Measurements from ENCODE around the gene LMBR1.
"Not testable (repeated sequence)": the region's sequence is repeated elsewhere in the genome, so short reads cannot be mapped to it uniquely, and the experiment has no call there.

The LMBR1 gene

DNA sequence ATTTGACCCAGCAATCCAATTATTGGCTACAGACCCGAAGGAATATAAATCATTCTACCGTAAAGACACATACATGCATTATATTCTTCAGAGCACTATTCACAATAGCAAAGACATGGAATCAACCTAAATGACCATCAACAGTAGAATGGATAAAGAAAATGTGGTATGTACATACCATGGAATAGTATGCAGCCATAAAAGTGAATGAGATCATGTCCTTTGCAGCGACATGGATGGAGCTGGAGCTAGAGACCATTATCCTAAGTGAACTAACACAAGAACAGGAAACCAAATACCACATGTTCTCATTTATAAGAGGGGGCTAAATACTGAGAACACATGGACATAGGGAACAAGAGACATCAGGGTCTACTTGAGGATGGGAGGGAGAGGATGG lies 44.0 kb downstream of the LMBR1 start:
- DNase-seq (ENCODE audit: low read depth, low spot score) = no peak

DNA sequence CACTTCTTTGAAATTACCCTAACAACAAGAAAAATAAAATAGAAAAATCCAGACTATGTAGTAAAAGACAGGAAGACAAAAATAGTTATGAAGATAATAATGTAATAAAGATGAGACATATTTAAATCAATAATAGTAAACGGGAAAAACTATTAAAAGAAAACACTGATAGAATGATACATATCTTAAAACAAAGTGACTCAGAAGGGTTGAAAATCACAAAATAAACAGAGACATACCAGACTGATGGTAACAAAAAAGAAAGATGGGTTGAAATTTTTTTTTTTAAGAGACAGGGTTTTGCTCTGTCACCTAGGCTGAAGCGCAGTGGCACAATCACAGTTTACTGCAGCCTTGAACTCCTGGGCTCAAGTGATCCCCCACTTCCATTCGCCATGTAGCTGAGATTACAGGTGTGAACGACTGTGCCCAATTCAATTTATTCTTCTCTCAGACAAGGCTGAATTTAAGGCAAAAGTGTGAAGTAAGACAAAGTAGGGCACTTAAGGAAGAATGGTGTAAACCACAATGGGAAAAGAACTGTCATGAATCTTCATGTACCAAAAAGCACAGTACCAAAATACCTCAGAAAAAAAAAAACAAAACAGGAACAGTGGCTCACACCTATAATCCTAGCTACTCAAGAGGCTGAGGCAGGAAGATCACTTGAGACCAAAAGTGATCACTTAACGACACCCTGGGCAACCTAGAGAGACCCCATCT lies 47.4 kb downstream of the LMBR1 start:
- no peak for DNase-seq (ENCODE audit: low read depth, low spot score)

DNA sequence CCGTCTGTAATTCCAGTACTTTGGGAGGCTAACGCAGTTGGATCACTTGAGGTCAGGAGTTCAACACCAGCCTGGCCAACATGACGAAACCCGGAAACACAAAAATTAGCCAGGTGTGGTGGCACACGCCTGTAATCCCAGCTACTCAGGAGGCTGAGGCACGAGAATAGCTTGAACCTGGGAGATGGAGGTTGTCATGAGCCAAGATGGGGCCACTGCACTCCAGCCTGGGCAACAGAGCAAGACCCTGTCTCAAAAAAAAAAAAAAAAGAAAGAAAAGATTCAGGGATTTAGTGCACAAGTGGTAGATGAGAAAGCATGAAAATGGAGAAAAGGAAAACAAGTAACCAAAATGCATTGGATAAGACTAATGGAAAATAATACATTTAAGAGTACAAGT lies 49.4 kb downstream of the LMBR1 start:
- DNase-seq (ENCODE audit: low read depth, low spot score) = not testable (repeated sequence)

DNA sequence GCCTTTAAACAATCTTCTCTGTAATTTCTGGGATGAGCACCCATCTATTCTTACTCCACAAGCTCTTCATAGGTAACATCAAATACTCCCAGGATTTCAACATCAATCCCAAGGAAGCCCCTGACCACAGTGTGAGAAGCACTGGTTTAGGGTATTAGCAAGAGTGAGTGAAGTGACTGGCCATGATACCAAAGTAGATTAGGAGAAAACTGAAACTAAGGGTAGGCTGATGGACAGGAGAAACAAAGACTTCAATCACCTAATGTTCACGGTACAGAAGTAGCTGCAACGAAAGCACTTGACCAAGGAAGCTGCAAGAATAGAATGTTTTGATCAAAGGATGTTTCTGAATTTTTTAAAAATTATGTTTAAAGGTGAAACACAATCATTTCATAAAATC lies 49.8 kb downstream of the LMBR1 start:
- no peak for DNase-seq (ENCODE audit: low read depth, low spot score)

DNA sequence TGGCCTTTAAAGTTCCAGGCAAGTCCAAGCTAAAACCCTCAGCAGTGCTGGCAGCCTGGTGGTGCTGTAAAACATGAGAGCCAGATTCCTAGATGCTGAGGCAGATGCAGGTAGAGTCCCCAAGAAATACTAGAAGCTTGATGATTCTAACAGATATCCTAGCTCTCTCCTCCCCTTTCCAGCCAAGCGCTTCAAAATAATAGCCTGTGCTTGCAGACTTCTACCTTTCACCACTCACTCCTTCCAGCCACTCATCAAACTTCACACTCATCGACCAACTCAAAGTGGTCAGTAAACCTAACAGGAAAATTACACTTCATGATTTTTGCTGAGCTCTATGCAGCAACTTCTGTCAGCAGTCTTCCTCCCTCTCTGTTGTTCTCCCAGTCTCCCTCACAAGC lies 50.2 kb downstream of the LMBR1 start:
- no peak for DNase-seq (ENCODE audit: low read depth, low spot score)

DNA sequence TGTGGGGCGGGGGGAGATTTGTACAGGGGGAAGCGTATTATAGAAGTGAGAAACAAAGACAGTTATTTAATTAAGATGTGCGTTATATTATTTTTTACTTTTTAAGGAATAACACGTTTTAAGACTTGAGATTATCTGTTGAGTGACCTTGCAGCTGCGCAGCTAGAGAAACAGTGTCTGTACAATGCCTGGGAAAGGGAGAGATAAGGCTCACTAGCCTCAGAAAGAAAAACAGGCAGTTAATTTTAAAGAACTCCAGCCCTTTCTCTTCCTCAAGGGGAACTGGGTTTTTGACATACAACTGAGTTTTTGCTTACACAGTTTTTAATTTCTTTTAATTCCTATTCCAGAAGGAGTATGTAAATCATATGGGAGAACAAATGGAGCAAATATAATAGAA lies 50.7 kb downstream of the LMBR1 start:
- DNase-seq (ENCODE audit: low read depth, low spot score) = no peak

DNA sequence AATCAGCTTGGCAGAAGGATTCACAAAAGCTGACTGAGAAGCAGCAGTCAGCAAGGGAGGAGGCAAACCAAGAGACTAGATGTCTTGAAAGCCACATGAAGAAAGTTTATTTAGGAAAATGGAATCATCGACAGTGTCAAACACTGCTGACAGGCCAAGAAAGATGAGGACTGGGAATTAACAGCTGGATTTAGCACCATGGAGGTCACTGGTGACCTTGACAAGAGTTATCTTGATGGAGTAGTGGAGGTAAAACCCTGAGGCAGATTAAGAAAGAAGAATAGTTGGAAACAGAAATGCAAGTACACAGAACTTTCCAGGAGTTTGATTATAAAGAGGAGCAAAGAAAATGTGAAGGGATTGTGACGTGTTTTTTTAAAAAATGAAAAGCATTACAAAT lies 51.5 kb downstream of the LMBR1 start:
- DNase-seq (ENCODE audit: low read depth, low spot score) = no peak

DNA sequence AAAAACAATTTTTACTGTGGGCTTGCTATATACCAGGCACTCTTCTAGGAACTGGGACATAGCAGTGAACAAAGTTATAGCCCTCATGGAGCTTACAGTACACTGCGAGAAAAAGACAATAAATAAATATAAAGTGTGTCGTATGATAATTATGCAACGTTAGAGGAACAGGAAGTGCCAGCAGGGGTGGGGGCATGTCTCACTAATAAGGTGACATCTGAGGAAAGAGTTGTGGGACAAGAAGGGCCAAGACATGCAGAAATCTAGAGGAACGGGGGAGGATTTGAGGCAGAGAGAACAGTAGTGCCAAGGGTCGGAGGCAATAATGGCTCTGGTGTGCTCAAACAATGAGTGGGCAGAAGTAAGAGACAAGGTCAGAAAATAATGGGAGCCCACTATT lies 52.8 kb downstream of the LMBR1 start:
- no peak for DNase-seq (ENCODE audit: low read depth, low spot score)

DNA sequence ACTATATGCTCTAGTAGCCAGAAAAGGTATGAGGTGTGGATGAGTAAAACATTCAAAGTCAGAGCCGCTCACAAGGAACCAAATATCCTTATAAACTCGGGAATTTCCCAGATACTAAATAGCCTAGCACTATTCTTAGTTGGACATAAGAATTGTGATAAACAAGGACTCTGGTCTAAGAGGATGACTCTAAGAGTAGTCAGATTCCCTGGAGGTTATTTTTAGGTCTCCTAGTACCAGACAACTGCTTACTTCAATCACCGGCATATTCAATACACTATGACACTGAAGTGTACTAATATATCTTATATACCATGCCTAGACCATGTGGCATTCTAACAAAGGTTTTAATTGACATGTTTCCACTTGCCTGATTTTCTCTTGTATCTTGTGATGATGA lies 56.5 kb downstream of the LMBR1 start:
- no peak for DNase-seq (ENCODE audit: low read depth, low spot score)

DNA sequence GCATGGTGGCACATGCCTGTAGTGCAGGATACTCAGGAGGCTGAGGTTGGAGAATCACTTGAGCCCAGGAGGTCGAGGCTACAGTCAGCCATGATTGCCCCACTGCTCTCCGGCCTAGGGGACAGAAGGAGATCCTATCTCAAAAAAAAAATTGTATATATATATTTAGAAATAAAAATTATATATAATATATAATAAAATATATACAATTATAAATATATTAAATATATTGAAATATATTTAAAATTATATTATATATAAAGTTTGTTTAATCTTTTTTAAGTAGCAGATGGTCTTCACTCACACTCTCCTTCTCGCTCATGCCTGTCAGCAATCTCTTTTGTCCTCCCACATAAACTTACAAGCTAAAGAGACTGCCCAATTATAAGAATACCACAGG lies 58.5 kb downstream of the LMBR1 start:
- no peak for DNase-seq (ENCODE audit: low read depth, low spot score)

DNA sequence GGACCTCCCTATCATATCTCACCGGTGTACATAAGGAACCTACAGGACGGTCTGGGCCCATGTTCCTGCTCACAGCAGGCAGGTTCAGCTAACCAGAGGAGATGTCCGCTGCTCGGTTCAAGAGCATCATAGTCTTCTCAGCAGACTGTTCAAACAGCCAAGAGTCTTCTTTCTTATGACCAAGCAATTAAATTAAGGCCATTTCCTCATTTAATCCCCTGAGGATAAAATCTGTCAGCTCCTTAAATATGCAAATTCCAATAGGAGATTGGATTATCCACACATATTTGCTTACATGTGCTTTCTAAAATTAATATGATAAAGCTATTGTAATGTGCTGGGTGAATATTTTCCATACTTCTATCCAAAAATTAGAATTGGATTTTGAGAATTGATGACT lies 59.7 kb downstream of the LMBR1 start:
- DNase-seq (ENCODE audit: low read depth, low spot score) = no peak

DNA sequence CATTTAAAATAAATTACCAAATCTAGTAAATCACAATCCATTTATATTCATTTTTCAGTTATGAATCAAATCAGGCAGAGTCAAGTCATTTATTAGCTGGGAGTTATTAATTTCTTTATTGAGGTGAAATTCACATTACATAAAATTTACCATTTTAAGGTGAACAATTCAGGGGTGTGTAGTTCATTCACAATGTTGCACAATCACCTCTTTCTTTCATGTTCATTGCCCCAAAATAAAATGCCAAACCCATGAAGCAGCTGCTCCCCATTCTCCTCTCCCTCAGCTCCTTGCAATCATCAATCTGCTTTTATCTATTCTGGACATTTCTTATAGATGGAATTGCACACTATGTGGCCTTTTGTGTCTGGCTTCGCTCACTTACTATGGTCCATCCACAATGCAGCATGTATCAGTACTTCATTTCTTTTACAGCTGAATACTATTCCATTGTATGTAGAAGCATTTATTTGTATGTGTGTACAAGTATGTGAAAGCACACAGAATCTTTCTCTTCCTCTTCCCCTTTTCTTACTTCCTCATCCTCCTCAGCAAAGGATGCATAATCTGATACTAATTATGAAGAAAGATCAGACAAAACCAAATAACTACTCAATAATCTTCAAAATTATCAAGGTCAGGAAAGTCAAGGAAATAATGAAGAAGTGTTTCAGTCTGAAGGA lies 60.6 kb downstream of the LMBR1 start:
- DNase-seq (ENCODE audit: low read depth, low spot score) = no peak

DNA sequence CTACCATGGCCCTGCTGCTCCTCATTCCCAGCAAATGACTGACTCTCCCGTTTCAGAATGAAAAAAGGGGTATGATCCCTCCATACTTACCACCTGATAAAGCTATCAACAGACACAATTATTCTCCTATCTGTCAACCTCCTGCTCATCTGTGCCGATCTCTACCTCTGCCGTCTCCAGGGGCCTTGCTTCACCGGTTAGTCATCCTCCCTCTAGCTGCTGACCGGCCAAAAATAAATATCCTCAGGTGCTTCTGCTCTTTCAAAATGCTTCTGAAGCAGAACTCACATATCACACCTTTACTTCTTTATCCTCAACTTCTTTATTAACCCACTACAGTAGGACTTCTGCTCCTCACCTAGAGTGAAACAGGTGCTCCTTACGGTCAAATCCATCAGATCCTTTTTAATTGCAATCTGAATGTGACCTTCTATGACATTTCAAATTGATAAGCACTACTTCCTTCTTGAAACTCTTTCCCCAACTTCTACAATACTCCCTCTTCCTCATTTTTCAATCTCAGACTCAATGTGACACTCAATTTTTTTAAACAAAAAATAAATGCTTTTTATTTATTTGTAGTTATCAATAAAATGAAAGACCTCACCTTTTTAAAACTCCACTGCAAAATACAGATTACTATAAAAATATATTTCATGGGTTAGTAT lies 63.2 kb downstream of the LMBR1 start:
- DNase-seq (ENCODE audit: low read depth, low spot score) = no peak

DNA sequence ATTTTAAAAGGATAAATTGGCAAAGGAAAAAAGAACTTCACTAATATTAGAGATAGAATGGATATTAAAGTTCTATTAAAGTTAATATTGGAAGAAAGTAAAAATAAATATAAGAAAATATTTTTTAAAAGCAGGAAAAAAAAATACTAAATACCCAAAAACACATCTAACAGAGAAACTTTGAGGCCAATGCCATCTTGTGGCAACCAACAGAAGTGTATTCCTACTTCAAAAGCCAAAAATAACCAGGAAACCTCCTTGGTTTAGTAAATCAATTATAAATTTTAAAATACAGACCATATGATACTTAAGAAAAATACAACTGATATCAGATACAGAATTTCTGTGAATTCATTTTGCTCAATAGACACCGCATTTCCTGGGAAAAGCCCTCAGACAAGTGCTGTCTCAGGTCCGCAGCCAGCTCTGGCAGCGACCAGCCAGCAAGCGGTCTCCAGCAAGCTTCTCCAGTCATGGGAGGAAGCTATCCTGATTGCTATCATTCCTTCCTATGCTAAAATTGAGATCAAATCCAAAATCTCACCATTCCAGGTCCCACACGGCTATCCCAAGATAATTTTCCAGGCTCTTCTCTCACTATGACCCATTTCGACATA lies 65.3 kb downstream of the LMBR1 start:
- DNase-seq (ENCODE audit: low read depth, low spot score) = no peak

DNA sequence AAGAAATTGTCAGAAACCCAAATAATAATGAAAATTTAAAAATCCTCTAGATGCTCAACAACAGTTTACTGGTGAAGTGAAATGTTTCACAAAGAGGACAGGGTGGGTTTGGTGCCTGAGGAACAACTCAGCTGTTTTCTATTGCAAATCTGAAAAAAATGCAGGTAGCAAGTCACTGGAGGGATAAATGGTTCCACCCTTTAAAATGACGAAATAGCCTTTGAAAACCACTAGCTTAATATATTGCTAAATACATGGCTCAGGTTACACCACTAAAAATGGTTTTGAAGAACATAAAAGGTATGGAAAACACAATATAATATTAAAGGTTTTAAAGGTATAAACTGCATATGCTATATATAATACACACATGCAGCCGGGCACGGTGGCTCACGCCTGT lies 69.5 kb downstream of the LMBR1 start:
- DNase-seq (ENCODE audit: low read depth, low spot score) = no peak

DNA sequence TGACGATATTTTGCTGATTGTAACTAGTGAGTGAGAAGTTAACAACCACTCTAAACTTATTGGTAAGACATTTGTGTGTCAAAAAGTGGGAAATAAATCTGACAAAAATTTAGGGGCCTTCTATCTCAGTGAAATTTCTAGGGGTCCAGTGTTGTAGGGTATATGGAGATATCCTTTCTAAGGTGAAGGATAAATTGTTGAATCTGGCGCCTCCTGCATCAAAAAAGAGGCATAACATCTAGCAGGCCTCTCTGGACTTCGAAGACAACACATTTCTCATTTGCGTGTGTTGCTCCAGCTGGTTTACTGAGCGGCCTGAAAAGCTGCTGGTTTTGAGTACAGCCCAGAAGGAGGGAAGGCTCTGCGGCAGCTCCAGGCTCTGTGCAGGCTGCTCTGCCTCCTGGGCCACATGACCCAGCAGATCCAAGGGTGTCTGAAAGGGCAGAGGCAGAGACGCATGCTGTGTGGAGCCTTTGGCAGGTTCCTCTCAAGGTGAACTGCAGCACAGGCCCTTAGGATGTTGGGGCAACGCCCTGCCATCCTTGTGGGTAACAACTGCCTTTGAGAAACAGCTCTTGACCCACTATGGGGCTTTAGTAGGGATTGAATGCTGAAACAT lies 72.4 kb downstream of the LMBR1 start:
- DNase-seq (ENCODE audit: low read depth, low spot score) = peak; percentile 18

DNA sequence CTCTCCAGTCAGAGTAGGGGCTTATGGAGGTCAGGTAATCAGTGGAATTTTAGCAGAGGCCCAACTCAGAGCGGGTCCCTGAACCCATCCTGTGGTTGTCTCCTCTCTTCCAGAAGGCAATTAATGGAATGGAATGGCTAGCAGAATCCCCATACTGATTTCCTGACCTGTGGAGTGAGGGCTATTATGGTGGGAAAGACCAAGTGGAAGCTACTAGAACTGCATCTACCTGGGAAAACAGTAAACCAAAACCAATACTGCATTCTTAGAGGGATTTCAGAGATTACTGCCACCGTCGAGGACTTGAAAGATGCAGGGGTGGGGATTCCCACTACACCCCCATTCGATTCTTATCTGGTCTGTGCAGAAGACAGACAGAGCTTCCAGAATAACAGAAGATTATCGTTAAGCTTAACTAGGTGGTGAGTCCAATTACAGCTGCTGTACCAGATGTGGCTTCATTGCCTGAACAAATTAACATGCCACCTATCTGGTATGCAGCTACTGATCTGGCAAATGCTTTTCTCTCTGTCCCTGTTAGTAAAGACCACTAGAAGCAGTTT lies 73.2 kb downstream of the LMBR1 start:
- peak; percentile 14 for DNase-seq (ENCODE audit: low read depth, low spot score)

DNA sequence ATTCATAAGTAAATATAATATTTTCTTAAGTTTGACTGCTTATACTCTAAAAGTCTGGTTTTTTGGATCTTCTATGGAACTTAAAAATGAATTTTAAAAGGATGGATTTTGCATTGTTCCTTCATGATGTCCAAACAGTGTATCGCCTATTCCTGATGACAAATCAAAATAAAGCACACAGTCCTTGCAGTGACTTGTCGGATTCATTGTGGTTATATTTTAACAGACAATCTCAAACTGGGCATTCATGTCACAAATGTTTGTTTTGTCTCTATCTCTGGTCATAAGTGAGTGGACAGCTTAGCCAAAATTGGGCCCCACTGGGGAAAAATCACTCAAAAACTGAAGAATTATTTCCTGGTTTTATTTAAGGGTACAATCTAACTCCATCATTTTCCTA lies 74.8 kb downstream of the LMBR1 start:
- no peak for DNase-seq (ENCODE audit: low read depth, low spot score)

DNA sequence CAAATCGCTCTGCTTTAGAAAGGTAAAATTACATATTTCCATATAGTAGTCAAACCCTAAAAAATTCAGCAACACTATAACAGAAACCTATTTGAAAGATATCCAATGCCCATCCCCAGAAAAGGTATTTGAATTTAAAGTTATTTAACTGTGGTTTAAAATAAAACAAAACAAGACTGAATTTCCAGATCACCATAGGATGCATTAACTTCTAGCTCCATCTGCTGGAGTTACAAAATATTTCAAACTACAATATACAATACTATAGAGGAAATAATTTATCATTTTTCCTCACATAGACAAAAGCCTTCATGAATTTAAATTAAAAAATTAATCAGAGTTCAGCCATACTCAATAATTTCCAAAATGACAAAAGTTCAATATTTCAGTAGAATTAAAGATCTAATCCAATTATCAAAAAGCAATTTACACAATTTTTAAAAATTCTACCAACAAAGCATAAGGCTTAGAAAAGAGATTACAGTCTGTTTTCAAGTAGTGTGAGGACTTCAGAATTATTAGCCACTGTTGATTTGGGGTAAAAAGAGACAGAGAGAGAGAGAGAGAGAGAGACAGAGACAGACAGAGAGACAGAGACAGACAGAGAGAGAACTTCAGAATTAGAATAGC lies 75.9 kb downstream of the LMBR1 start:
- DNase-seq (ENCODE audit: low read depth, low spot score) = no peak

DNA sequence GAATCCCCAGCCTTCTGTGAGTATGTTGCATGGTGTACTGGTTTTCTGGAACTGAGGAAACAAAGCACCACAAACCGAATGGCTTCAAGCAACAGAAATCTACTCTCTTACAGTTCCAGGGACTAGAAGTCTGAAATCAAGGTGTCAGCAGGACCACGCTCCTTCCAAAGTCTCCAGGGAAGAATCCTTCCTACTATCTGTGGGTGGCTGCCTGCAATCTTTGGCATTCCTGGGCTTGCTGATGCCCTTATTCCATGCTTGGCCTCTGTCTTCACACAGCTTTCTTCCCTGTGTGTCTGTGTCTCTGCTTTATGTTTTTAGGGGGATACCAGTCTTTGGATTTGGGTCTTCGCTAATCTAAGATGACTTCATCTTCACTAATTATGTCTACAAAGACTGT lies 81.3 kb downstream of the LMBR1 start:
- DNase-seq (ENCODE audit: low read depth, low spot score) = no peak

DNA sequence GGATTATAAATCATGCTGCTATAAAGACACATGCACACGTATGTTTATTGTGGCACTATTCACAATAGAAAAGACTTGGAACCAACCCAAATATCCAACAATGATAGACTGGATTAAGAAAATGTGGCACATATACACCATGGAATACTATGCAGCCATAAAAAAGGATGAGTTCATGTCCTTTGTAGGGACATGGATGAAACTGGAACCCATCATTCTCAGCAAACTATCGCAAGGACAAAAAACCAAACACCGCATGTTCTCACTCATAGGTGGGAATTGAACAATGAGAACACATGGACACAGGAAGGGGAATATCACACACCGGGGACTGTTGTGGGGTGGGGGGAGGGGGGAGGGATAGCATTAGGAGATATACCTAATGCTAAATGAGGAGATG lies 89.3 kb downstream of the LMBR1 start:
- not testable (repeated sequence) for DNase-seq (ENCODE audit: low read depth, low spot score)

Measured in ELF-1 (cell line).